Activated CD8-positive, alpha-beta memory T cell treated with anti-CD3 and anti-CD28 coated beads for 4 hours (primary cell): ENCODE measurements around the gene ZNF620.
"Not testable (repeated sequence)": the region's sequence is repeated elsewhere in the genome, so short reads cannot be mapped to it uniquely, and the experiment has no call there.

Experiments
- DNase-seq, 2 donors: peaks; one replicate each; pipeline ENCODE4 v3.0.0-alpha.2; 2020; ENCODE audit warnings: low read depth in 2 of 2

The ZNF620 gene

DNA sequence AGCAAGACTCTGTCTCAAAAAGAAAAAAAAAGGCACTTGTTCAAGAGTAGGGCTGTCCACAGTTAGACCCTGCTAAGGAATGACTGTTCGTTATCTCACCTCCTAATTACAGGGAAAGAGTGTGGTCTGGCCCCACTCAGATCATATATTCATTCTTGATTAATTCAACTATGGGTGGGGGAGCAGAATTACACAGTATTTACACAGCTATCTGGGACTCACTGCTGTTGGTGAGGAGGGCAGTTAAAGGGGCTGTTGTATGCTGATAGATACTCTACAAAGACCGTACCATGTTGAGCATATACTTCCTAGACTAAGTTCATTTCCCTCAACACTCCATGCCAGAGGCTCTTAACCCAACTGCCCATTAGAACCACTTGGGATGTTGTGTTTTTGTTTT is 3.8 kb upstream of the ZNF620 start:
- no peak for DNase-seq

DNA sequence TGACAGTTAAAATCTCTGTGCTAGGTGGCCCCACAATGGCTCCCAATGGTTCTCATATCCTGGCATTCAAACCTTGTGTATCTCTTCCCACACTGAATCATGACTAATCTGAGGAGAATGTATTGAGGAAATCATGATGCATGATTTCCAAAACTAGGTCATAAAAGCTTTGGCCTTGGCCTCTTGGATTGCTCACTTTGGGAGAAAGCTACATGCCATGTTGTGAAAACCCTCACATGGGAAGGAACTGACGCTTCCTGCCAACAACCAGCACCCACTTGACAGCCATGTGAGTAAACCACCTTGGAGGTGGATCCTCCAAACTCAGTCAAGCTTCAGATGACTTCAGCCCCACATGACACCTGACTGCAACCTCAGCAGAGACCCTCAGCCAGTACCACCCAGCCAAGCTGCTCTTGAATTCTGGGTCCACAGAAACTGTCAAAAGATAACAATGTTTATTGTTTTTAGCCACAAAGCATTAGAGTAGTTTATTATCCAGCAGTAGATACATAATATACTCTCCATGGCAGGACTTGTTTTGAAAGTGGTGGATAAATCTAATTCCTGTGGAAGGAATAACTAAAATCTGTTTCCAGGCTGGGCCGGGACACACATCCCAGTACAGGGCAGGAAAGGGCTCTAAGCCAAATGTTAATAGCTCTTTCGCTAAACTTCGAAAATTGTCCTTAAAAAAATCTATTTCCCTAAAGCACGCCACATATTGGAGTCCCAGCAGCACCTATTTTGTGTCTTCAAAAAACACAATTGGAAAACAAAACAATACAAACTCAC is 1.0 kb upstream of the ZNF620 start:
- no peak for DNase-seq

DNA sequence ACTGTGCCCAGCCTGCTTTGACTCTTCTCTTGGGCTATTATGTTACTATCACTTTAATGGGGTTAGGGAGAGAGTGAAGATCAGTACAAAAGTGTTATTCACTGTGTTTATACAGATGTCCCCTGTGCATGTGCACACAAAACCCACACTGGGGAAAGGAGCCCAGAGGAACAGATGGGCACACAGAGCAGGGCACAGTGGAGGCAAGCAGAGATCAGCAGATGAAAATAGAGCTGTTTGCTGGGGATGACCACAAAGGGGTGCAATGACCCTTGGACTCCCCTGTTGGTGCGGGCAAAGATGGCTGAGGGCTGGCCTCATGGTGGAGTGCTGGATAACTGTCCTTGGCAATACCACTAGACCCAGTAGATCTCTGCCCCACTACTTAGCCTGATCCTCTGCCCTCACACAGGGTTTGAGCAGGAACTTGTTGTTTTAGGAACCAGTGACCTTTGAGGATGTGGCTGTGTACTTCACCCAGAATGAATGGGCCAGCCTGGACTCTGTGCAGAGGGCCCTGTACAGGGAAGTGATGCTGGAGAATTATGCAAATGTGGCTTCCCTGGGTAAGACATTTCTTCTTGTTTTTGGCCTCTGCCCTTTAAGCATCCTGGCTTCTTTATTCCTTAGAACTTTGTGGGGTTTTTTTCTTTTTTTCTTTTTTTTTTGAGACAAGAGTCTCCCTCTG is 5.3 kb downstream of the ZNF620 start:
- no peak for DNase-seq

DNA sequence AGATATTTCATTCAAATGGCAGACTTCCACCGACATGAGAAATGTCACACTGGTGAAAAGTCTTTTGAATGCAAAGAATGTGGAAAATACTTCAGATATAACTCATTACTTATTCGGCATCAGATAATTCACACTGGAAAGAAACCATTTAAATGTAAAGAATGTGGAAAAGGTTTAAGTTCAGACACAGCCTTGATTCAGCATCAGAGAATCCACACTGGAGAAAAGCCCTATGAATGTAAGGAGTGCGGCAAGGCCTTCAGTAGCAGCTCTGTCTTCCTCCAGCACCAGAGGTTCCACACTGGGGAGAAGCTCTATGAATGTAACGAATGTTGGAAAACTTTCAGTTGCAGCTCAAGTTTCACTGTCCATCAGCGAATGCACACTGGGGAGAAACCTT is 10.4 kb downstream of the ZNF620 start:
- DNase-seq = no peak

DNA sequence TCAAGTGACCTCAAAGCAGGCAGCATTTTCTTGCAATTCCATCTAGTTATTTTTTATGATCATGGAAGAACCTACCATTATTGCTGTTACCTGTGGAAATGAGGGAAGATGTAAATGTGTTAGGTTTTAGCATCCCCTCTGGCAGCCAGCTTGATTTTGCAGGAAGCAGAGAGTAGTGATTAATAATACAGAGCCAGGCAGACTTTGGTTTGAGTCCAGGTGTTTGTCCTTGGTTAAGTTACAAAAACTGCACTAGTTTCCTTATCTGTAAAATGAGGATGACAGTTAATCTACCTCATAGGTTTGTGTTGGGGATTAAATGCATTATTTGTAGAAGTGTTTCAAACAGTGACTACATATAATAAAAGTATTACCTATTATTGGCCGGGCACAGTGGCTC is 12.2 kb downstream of the ZNF620 start:
- DNase-seq = no peak

DNA sequence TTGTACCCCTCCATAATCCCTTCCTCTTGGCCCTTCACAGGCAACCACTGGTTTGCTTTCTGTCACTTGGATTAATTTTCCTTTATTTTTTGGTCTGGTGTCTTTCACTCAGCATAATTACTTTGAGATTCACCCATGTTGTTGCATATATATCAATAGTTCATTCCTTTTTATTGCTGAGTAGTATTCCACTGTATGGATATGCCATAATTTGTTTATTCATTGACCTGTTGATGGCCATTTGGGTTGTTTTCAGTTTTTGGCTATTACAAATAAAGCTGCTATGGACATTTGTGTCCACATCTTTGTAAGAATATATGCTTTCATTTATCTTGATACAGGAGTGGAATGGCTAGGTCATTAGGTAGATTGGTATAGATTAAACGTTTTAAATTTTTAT is 13.0 kb downstream of the ZNF620 start:
- DNase-seq = no peak

DNA sequence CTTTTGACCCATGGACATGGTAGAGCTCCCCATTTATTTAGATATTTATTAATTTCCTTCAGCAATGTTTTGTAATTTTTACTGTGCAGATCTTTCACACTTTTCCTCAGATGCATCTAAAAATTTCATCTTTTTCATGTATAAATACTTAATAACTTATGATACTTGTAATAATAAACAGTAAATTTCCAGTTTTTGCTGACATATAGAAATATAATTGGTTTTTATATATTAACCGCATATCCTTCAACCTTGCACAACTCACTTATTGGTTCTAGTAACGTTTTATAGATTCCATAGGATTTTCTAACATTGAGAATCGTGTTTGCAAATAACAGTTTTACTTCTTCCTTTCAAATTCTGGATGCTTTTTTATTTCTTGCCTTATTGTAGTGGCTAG is 15.4 kb downstream of the ZNF620 start:
- DNase-seq = no peak

DNA sequence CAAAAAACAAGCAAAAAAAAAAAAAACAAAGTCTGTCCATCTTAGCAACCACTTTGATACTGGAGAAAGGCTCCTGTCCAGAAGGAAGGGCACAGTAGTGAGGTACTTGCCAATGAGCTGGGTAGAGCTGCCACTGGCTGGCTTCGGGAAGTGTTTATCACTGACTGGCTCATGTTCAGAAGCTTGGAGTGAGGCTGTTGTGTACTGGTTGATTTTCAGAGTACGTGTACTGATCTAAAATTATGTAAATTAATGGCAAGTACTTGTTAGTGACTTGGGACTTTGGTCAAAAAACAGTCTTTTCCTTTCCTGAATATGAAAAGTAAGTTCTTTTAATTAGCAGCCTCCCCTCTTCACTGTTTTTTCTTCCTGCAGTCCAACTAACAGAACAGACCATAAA is 17.9 kb downstream of the ZNF620 start:
- DNase-seq = no peak

DNA sequence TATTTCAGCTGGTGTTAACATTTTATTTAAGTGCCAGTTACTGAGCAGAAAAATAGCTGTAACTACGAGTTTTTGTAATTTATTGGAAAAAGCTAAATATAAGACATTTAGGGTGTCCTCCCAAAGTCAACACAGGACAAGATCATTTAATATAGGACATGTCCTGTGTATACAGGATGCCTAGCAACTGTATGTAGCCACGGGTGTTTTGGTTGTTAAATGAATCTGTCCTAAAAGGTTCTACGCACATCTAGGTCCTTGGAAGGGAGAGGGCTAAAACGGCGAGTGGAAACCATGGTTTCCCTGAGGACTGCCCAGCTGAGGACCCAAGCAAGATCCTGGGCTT is 18.4 kb downstream of the ZNF620 start:
- DNase-seq = no peak

DNA sequence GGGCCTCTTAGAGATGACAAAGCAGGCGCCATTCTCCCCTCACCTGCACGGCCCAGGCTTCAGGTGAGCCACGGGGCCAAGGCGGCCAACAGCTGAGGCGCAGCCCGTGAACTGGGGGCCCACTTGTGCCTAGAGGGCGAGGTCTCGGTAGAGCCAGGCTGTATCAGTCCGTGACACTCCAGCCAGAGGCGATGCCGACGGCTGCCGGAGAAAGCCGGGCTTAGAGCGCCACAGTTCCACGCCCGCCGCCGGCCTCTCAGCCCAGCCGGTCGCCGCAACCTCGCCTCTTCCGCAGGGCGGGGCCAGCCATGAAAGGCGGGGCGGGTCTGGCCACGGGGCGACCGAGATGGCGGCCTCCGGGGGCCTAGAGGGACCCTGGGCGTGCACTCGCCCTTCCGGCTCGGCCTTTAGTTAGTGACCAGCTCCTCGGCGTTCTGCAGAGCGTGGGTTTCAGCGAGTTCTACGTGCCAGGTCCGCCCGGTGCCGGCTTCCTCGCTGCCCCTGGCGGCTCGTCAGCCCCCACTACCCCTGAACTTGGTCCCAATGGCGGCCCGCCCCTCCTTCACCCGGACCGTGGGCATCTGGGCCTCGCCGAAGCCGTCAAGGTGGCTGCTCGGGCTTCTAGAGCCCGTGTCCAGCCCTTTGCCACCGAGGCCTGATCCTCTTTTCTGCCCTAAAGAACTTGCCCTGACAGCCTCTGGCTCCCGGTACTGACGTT is 18.9 kb downstream of the ZNF620 start, which contains the start of gene ZNF621:
Gene ZNF621, plus strand, starts transcription at position 393 of the 718 bp plus-strand sequence. CDS start 881 bp downstream, outside the sequence.
- DNase-seq = peak; percentile 67

DNA sequence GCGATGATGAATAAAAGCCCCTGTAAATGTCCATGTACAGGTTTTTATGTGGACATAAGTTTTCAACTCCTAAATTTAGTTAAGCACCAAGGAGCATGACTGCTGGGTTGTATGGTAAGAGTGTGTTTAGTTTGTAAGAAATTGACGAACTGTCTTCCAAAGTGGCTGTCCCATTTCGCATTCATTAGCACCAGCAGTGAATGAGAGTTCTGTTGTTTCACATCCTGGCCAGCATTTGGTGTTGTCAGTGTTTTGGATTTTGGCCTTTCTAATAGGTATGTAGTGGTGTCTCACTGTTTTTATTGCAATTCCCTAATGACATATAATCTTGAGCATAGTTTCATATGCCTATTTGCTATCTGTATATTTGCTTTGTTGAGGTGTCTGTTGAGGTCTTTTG is 22.6 kb downstream of the ZNF620 start:
- DNase-seq = no peak

DNA sequence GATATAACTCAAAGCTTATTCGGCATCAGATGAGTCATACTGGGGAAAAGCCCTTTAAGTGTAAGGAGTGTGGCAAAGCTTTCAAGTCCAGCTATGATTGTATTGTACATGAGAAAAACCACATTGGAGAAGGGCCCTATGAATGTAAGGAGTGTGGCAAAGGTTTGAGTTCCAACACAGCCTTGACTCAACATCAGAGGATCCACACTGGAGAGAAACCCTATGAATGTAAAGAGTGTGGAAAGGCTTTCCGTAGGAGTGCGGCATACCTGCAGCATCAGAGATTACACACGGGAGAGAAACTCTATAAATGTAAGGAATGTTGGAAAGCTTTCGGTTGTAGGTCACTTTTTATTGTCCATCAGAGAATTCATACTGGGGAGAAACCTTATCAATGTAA is 26.4 kb downstream of the ZNF620 start:
- DNase-seq = no peak

DNA sequence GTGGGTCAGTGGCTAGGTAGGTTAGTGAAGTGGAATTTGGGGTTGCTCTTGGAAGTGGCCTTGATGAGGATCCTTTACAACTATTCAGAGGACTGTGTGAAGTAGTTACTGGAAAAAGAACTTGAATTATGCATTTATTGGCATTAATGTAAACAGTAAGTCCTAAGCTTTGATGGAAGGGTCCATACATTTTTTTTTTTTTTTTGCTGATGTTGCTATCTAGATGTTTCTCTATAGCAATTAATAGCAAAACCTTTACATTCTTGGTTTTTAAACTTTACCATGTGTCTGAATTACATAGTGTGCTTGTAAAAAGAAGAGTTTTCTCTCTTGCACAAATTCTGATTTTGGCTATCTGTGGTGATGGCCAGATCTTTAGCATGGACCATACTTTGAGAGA is 28.4 kb downstream of the ZNF620 start:
- DNase-seq = no peak

DNA sequence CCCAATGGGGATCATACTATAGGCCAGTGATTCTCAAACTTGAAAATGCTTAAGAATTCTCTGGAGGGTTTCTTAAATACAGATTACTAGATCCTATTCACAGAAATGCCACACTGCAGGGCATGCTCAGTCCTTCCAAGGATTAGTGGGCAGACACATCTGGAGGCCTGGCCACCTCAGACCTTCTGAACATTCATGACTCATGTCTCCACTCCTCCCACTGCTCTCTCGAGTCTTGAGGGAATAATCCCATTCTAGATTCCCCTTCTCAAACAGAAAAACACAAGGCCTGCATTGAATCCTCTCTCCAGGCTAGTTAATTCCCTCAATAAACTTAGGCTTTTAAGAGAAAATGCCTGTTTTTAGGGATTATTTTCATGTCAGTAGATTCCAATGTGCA is 41.0 kb downstream of the ZNF620 start:
- DNase-seq = no peak

DNA sequence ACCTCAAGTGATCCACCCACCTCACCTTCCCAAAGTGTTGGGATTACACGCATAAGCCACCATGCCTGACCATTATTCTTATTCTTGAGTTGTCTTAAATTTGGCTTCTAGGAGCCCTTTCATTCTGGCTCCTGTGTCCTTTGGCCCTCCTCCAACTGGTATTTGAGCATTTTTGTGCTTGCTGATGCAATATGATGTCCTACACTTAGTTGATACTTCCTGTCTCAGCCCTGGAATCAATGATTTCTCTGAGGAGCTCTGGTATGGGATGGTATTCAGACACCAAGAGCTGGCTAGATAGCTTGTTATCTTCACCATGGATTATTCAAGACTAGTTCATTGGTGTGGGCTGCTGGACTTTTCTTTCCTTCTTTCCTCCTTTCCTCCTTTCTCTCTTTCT is 44.3 kb downstream of the ZNF620 start:
- DNase-seq = no peak

DNA sequence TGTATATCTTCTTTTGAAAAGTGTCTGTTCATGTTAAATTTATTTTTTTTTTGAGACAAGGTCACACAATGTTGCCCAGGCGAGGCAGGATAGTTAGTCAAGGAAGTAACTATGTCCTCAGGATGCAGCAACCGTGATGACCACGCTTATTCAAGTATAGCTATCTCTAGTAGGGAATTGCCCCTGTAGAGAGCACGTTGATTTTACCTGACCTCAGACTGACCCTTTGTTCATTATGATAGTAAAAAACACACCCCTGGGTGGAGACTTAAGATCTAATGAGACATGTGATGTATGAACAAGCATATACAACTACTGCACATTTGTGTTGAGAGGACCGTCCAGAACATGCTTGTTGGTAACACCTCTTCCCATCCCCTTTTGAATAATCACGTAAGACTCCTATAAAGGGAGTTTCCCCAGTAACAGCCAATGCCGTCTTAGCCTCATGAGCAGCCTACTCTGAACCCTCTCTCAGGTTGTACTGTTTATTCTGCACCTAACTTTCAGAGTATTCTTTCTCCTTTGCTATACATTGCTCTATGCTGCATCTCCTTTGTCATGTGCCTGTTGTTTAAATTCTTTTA is 51.8 kb downstream of the ZNF620 start:
- DNase-seq = no peak

DNA sequence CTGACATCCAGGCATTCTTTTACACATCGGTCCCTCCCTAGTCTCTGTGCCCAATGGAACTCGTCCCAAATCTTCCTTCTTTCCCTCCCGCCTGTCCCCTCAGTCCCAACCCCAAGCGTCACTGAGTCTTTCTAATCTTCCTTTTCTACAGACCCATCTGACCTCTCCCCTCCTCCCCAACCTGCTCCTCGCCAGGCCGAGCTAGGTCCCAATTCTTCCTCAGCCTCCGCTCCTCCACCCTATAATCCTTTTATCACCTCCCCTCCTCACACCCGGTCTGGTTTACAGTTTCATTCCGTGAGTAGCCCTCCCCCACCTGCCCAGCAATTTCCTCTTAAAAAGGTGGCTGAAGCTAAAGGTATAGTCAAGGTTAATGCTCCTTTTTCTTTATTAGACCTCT is 56.6 kb downstream of the ZNF620 start:
- DNase-seq = not testable (repeated sequence)

DNA sequence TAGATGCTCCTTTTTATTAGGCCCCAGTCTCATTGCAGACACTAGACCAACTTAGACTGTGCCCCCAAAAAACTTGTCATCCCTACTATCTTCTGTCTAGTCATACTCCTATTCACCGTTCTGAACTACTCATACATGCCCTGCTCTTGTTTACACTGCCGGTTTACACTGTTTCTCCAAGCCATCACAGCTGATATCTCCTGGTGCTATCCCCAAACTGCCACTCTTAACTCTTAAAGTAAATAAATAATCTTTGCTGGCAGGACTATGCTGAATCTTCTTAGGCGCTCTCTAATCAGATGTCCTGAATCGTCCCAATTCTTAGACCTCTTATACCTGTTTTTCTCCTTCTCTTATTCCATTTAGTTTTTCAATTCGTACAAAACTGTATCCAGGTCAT is 59.8 kb downstream of the ZNF620 start:
- not testable (repeated sequence) for DNase-seq

DNA sequence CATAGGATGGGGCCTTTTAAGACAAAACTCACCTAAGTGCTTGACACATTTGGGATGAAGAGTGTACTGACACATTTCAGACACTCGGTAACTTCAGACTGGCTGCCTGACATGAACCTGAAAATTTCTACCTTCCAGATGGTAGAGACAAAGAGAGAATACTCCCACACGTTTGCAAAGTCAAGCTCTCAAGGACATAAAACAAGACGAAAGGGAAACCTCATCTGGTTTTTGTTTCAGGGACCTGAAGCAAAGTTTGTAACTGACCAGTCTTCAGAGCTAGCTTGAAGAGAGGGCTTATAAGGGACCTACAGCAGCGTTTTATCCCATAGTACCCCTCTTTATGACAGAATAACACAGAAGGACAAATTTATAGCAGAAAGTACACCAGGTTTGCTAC is 60.9 kb downstream of the ZNF620 start:
- DNase-seq = no peak
